Mononuclear cell (primary cell): ENCODE measurements around the gene COPS2. TPM values are rescaled to one million over a fixed set of nuclear protein-coding genes. Genes with fewer than 3 reads are reported as not detected.
"Not testable (repeated sequence)": the region's sequence is repeated elsewhere in the genome, so short reads cannot be mapped to it uniquely, and the experiment has no call there.

Experiments
- H3K27me3 ChIP-seq: 2 replicates; pipeline ENCODE4 v1.6.0; 2011; ENCODE audit warnings: low read length, control low read depth; ENCODE audit not compliant: insufficient read depth
- H3K4me1 ChIP-seq: 2 replicates; pipeline ENCODE4 v1.5.1; 2011; ENCODE audit warnings: mild to moderate bottlenecking, low read length, control low read depth; ENCODE audit not compliant: insufficient read depth
- H3K4me3 ChIP-seq: 2 replicates; pipeline ENCODE4 v1.5.1; 2011; ENCODE audit warnings: mild to moderate bottlenecking, low read length, moderate library complexity
- H3K9me3 ChIP-seq: 2 replicates; pipeline ENCODE4 v1.5.1; 2011; ENCODE audit warnings: low read depth, mild to moderate bottlenecking, control low read depth, low read length
- total RNA-seq: library from RNA; depleted of rRNA; stranded (reverse); fragments of >200 nt; gene quantifications from one replicate; pipeline ENCODE4 v1.2.3, GENCODE V29; 2012

COPS2 gene
- total RNA-seq, 1 donor: 167 TPM

GRCh38 chr15:49101536-49101935, 53.9 kb downstream of the COPS2 start:
- no peaks in the 10 kb centered on the region for H3K27me3 ChIP-seq
- no peaks in the 10 kb centered on the region for H3K9me3 ChIP-seq
- no peaks in the 10 kb centered on the region for H3K4me1 ChIP-seq
- no peak overlapping the region for H3K4me3 ChIP-seq

- Histone ChIP-seq H3K4me3 (no peak overlapping the region), H3K27me3 (no peaks in the 10 kb centered on the region), H3K9me3 (no peaks in the 10 kb centered on the region), H3K4me1 (no peaks in the 10 kb centered on the region)
Measured at GRCh38 chr15:49096090-49096750, 59.2 kb downstream of the COPS2 start.

GRCh38 chr15:49094923-49095322, 60.5 kb downstream of the COPS2 start:
- H3K4me1 ChIP-seq: no peaks in the 10 kb centered on the region
- H3K9me3 ChIP-seq: no peaks in the 10 kb centered on the region
- H3K4me3 ChIP-seq: no peak overlapping the region
- no peaks in the 10 kb centered on the region for H3K27me3 ChIP-seq

- Histone ChIP-seq H3K27me3 (no peaks in the 10 kb centered on the region), H3K4me1 (no peaks in the 10 kb centered on the region)
Measured at GRCh38 chr15:49093252-49094105, 61.9 kb downstream of the COPS2 start.

GRCh38 chr15:49088996-49089395, 66.4 kb downstream of the COPS2 start:
- no peaks in the 10 kb centered on the region for H3K4me1 ChIP-seq

More at GRCh38 chr15:49093252-49094105, 61.9 kb downstream of the COPS2 start:
- no peak overlapping the region for H3K4me3 ChIP-seq
- H3K9me3 ChIP-seq: no peaks in the 10 kb centered on the region

GRCh38 chr15:49085696-49086459, 69.5 kb downstream of the COPS2 start:
- Histone ChIP-seq H3K4me1 (no peaks in the 10 kb centered on the region), H3K27me3 (no peaks in the 10 kb centered on the region), H3K4me3 (no peak overlapping the region)

More at GRCh38 chr15:49088996-49089395, 66.4 kb downstream of the COPS2 start:
- Histone ChIP-seq H3K27me3 (no peaks in the 10 kb centered on the region), H3K4me3 (no peak overlapping the region), H3K9me3 (no peaks in the 10 kb centered on the region)

GRCh38 chr15:49084285-49084570, 71.2 kb downstream of the COPS2 start:
- Histone ChIP-seq H3K27me3 (no peaks in the 10 kb centered on the region), H3K4me1 (no peaks in the 10 kb centered on the region), H3K4me3 (no peak overlapping the region), H3K9me3 (no peaks in the 10 kb centered on the region)

More at GRCh38 chr15:49085696-49086459, 69.5 kb downstream of the COPS2 start:
- H3K9me3 ChIP-seq: no peaks in the 10 kb centered on the region

GRCh38 chr15:49083401-49084284, 71.8 kb downstream of the COPS2 start:
- no peaks in the 10 kb centered on the region for H3K27me3 ChIP-seq
- H3K4me3 ChIP-seq: no peak overlapping the region
- H3K4me1 ChIP-seq: no peaks in the 10 kb centered on the region
- H3K9me3 ChIP-seq: no peaks in the 10 kb centered on the region

- Histone ChIP-seq H3K9me3 (no peaks in the 10 kb centered on the region), H3K27me3 (no peaks in the 10 kb centered on the region), H3K4me1 (no peaks in the 10 kb centered on the region), H3K4me3 (no peak overlapping the region)
Measured at GRCh38 chr15:49082960-49083359, 72.4 kb downstream of the COPS2 start.

- no peak overlapping the region for H3K4me3 ChIP-seq
- no peaks in the 10 kb centered on the region for H3K27me3 ChIP-seq
Measured at GRCh38 chr15:49079340-49080039, 75.9 kb downstream of the COPS2 start.

GRCh38 chr15:49075881-49076280, 79.5 kb downstream of the COPS2 start:
- Histone ChIP-seq H3K4me3 (no peak overlapping the region), H3K27me3 (no peaks in the 10 kb centered on the region), H3K9me3 (no peaks in the 10 kb centered on the region), H3K4me1 (no peaks in the 10 kb centered on the region)

More at GRCh38 chr15:49079340-49080039, 75.9 kb downstream of the COPS2 start:
- H3K9me3 ChIP-seq: no peaks in the 10 kb centered on the region
- no peaks in the 10 kb centered on the region for H3K4me1 ChIP-seq

- H3K4me3 ChIP-seq, H3K4me1 ChIP-seq, H3K9me3 ChIP-seq, H3K27me3 ChIP-seq: not testable (repeated sequence)
Measured at GRCh38 chr15:49074589-49075287, 80.7 kb downstream of the COPS2 start.
